Kidney (tissue), 14 donors: Measurements from ENCODE around the gene DTWD2. TPM values are rescaled to one million over a fixed set of nuclear protein-coding genes. Genes with fewer than 3 reads are reported as not detected.

Source experiments
- DNase-seq, 5 donors: peaks; one replicate each; pipeline ENCODE4 v3.0.0-alpha.2; 2013 to 2020
- FAIRE-seq: peaks from 2 replicates; lab custom pipeline; 2012; peaks lifted over from hg19 to GRCh38; lab: Jason Lieb, UNC
- H3K27ac ChIP-seq, 2 donors: one replicate each; pipeline ENCODE4 v1.7.0; 2013; ENCODE audit warnings: low read depth in 2 of 2, low read length in 2 of 2, inconsistent platforms in 1 of 2
- H3K27me3 ChIP-seq: one replicate; pipeline ENCODE4 v1.7.1; 2013; ENCODE audit warnings: low read length, inconsistent platforms; ENCODE audit not compliant: control insufficient read depth, insufficient read depth
- H3K36me3 ChIP-seq, 3 donors: one replicate each; pipeline versions ENCODE4 v1.7.0 to v1.7.1; 2013; ENCODE audit warnings: low read length in 3 of 3, control low read depth in 1 of 3, inconsistent platforms in 1 of 3; ENCODE audit not compliant: insufficient read depth in 3 of 3, control insufficient read depth in 2 of 3
- H3K4me1 ChIP-seq, 3 donors: one replicate each; pipeline versions ENCODE4 v1.7.0 to v1.7.1; 2013; ENCODE audit warnings: low read length in 3 of 3, inconsistent platforms in 1 of 3, low read depth in 1 of 3; ENCODE audit not compliant: control insufficient read depth in 2 of 3, insufficient read depth in 2 of 3
- H3K4me3 ChIP-seq, 3 donors: one replicate each; pipeline versions ENCODE4 v1.7.0 to v1.8.1; 2013; ENCODE audit warnings: low read length in 3 of 3, control low read depth in 1 of 3, inconsistent platforms in 1 of 3
- H3K9ac ChIP-seq, 3 donors: one replicate each; pipeline versions ENCODE4 v1.7.0 to v1.7.1; 2013; ENCODE audit warnings: low read length in 3 of 3, control low read depth in 1 of 3, inconsistent platforms in 1 of 3
- H3K9me3 ChIP-seq, 3 donors: one replicate each; pipeline versions ENCODE4 v1.7.0 to v1.7.1; 2013; ENCODE audit warnings: low read length in 3 of 3, control low read depth in 1 of 3, inconsistent platforms in 1 of 3; ENCODE audit not compliant: control insufficient read depth in 2 of 3, insufficient read depth in 1 of 3
- intact Hi-C: fragments of 100-400 bp; cut with DNase I; formaldehyde crosslinking; loops from one replicate; pipeline ENCODE4 v1.11.1; 2022
- polyA plus RNA-seq: library from polyadenylated mRNA; stranded (reverse); fragments of 350-450 nt; fragmentation: Illumina TruSeq; extraction: RNeasy Lipid Tissue Mini Kit (QIAGEN cat#74804); gene quantifications from one replicate; pipeline ENCODE4 v1.2.3, GENCODE V29; 2014; ENCODE audit warnings: low read depth, low replicate concordance; ENCODE audit not compliant: insufficient read depth
- total RNA-seq: library from RNA; stranded (reverse); fragmentation: NEBNext Ultra II Directional; extraction: Animal tissue kit (Norgen Biotek cat#: 25700); gene quantifications from one replicate; pipeline ENCODE4 v1.2.1, GENCODE V29; 2021
- TF ChIP-seq, protein P1 (sequence below): IDR thresholded peaks from 3 replicates; pipeline ENCODE4 v1.5.1; 2012; ENCODE audit warnings: mild to moderate bottlenecking, moderate library complexity, borderline replicate concordance; ENCODE audit not compliant: insufficient read depth; ENCODE audit errors: extremely low read depth
- donor health status: control.
- donor health status: control.
- donor health status: control.
- donor health status: control.
- donor health status: control.
- donor health status: DM: yes; HTN: yes; CAD: no.
- donor health status: Normal renal cell carcinoma (clear cell type).

The DTWD2 gene
- total and polyA plus RNA-seq, 2 donors from 2014 or later = 3.7 to 12.4 TPM

DNA sequence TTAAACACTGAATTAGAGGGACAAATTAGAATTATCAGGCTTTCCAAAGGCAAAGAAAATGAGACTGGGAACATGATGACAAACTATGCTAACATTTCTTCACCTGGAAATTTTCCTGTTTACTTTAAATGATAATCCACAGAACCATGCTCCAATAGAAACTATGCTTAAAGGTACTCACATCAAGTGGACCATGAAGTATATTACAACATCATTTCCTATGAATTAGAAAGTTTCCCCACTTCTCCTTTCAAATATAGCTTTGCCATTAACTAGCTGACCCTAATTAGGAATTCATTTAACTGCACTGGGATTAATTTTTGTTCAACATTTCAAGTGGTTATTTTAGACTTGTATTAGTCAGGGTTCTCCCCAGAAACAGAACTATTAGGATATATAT is 81.4 kb downstream of the DTWD2 start:
- H3K4me1 ChIP-seq = no peaks in the 10 kb centered on the region

DNA sequence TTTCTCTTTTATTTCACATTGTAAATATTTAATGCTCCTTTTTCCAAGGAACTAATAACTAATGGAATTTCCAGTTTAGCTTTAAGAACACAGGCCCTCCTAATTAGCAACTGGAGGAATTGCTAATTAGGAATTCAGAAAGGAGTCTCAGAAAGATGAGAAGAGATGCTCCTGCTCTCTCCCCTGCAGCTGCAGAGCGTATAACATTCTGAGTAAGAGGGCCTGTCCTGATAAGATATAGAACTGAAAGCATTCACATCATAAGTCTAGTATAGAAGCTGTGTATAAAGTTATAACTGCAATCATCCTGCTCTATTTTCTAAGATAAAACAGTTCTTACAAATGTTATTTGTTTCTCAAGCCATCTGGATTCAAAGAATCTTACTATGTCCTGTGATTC is 83.2 kb downstream of the DTWD2 start:
- TF ChIP-seq, protein P1, sequence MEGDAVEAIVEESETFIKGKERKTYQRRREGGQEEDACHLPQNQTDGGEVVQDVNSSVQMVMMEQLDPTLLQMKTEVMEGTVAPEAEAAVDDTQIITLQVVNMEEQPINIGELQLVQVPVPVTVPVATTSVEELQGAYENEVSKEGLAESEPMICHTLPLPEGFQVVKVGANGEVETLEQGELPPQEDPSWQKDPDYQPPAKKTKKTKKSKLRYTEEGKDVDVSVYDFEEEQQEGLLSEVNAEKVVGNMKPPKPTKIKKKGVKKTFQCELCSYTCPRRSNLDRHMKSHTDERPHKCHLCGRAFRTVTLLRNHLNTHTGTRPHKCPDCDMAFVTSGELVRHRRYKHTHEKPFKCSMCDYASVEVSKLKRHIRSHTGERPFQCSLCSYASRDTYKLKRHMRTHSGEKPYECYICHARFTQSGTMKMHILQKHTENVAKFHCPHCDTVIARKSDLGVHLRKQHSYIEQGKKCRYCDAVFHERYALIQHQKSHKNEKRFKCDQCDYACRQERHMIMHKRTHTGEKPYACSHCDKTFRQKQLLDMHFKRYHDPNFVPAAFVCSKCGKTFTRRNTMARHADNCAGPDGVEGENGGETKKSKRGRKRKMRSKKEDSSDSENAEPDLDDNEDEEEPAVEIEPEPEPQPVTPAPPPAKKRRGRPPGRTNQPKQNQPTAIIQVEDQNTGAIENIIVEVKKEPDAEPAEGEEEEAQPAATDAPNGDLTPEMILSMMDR = no peak
- Histone ChIP-seq H3K4me3 (no peak overlapping the region), H3K27me3 (no peaks in the 10 kb centered on the region), H3K27ac (no peak overlapping the region), H3K4me1 (no peaks in the 10 kb centered on the region), H3K9ac (no peak overlapping the region), H3K36me3 (no peaks in the 10 kb centered on the region), H3K9me3 (no peaks in the 10 kb centered on the region)
- intact Hi-C loops = no loop called here
- no peak for DNase-seq
- no peak for FAIRE-seq

More for the DNA sequence above, 81.4 kb downstream of the DTWD2 start:
- intact Hi-C loops = no loop called here
- Histone ChIP-seq H3K27me3 (no peaks in the 10 kb centered on the region), H3K9ac (no peak overlapping the region), H3K27ac (no peak overlapping the region), H3K4me3 (no peak overlapping the region), H3K9me3 (no peaks in the 10 kb centered on the region), H3K36me3 (no peaks in the 10 kb centered on the region)
- TF ChIP-seq, protein P1 = no peak
- DNase-seq = no peak
- FAIRE-seq = no peak

DNA sequence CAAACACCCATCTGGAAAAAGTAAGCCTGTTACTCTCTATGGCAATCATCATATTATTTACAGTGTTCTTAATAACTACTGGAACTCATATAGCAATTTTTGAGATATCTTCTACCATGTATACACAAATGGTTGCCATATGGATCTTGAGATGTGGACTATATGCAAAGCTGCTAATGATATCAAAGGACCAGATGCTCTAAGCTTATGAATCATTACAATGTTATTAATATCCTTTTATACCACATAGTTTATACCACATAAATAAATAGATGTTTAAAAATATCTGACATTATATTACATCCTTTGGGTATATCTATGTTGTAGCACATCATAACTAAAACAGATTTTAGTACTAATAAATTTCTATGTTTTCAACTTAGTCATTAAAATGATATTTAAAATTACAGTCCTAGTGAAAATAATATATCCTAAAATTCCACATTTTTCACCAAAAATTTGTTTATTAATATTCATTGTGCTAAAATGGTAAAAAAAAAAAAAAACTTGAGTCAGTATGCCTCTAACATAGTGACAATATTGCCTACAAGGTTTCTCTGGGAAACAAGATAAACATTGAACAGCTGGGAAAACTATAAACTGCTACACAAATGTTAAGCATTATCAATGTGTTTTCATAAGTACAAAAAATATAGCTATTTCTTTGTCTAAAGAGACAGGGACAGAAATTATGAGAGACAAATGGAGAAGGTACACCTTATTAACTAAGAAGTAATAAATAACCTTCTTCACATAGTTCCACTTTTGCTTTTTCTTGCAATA is 85.5 kb downstream of the DTWD2 start:
- Histone ChIP-seq H3K27me3 (no peaks in the 10 kb centered on the region), H3K9ac (no peak overlapping the region), H3K4me3 (no peak overlapping the region), H3K9me3 (no peaks in the 10 kb centered on the region), H3K27ac (no peak overlapping the region), H3K4me1 (no peaks in the 10 kb centered on the region), H3K36me3 (no peaks in the 10 kb centered on the region)
- intact Hi-C loops = no loop called here
- FAIRE-seq = peak; percentile 88
- TF ChIP-seq, protein P1 = no peak
- no peak for DNase-seq
